Panc1 (cell line): ENCODE results near the gene ARCN1. TPM values are rescaled to one million over a fixed set of nuclear protein-coding genes. Genes with fewer than 3 reads are reported as not detected.

Source experiments
- ATAC-seq: fragments of 200-7000 bp; cut with Tn5 transposase; 2 replicates; pipeline ENCODE4 v1.9.1; 2020; ENCODE audit warnings: mild to moderate bottlenecking, moderate library complexity
- BruUV-seq: library from RNA; stranded (reverse); fragments of 400-500 nt; replicated peaks from 2 replicates; lab custom pipeline; 2021; lab: Mats Ljungman, UMichigan
- CTCF ChIA-PET: fragments of 300-600 bp; sonication (Branson Sonifier 250); formaldehyde crosslinking; loops from one replicate; lab custom pipeline; 2022; ENCODE audit warnings: antibody characterized with exemption; lab: Charles Lee
- POLR2A ChIA-PET: fragments of 300-600 bp; sonication (Branson Sonifier 250); formaldehyde crosslinking; loops from one replicate; lab custom pipeline; 2022; ENCODE audit warnings: antibody characterized with exemption; lab: Charles Lee
- DNase-seq: peaks from one replicate; pipeline ENCODE4 v3.0.0-alpha.2; 2010; ENCODE audit warnings: low read depth, low spot score
- H3K27ac ChIP-seq: 2 replicates; pipeline ENCODE4 v1.5.1; 2011; ENCODE audit warnings: mild to moderate bottlenecking, low read length, inconsistent platforms
- H3K27me3 ChIP-seq: fragments of 200-500 bp; sonication (Bioruptor generic); 2 replicates; pipeline ENCODE4 v1.6.0; 2014; ENCODE audit warnings: low read length, inconsistent platforms; ENCODE audit not compliant: control insufficient read depth, insufficient read depth
- H3K36me3 ChIP-seq: fragments of 200-500 bp; sonication (Bioruptor generic); 2 replicates; pipeline ENCODE4 v1.5.1; 2014; ENCODE audit warnings: inconsistent platforms, mild to moderate bottlenecking, low read length, moderate library complexity; ENCODE audit not compliant: control insufficient read depth, insufficient read depth
- H3K4me1 ChIP-seq: 2 replicates; pipeline ENCODE4 v1.5.1; 2011; ENCODE audit warnings: inconsistent platforms, mild to moderate bottlenecking, low read length, moderate library complexity; ENCODE audit not compliant: control insufficient read depth, insufficient read depth
- H3K4me3 ChIP-seq, 2 experiments: 2 replicates each; pipeline ENCODE4 v1.5.1; 2011 to 2012; ENCODE audit warnings: low read depth in 2 of 2, low read length in 2 of 2, mild to moderate bottlenecking in 2 of 2, inconsistent platforms in 1 of 2, moderate library complexity in 1 of 2
- H3K9me3 ChIP-seq: fragments of 200-500 bp; sonication (Bioruptor generic); 2 replicates; pipeline ENCODE4 v1.5.1; 2014; ENCODE audit warnings: low read depth, mild to moderate bottlenecking, inconsistent platforms, low read length, moderate library complexity; ENCODE audit not compliant: control insufficient read depth, insufficient read depth
- CTCF ChIP-seq: fragments of 450-650 bp; IDR thresholded peaks from 2 replicates; pipeline ENCODE4 v1.5.1; 2017; ENCODE audit warnings: mild to moderate bottlenecking
- POLR2AphosphoS5 ChIP-seq: IDR thresholded peaks from 2 replicates; pipeline ENCODE4 v1.6.1; 2012; ENCODE audit warnings: mild to moderate bottlenecking, low read depth, low read length, moderate library complexity
- REST ChIP-seq, 2 experiments: IDR thresholded peaks; 2 replicates each; pipeline ENCODE4 v1.6.1; 2011 to 2012; ENCODE audit warnings: low read depth in 2 of 2, control low read depth in 1 of 2, low read length in 1 of 2, mild to moderate bottlenecking in 1 of 2, moderate library complexity in 1 of 2; ENCODE audit not compliant: insufficient read depth in 1 of 2
- SIN3A ChIP-seq: IDR thresholded peaks from 2 replicates; pipeline ENCODE4 v1.6.1; 2012; ENCODE audit warnings: low read depth, mild to moderate bottlenecking, low read length, moderate library complexity, borderline replicate concordance; ENCODE audit not compliant: insufficient read depth
- TCF7L2 ChIP-seq: IDR thresholded peaks from 2 replicates; pipeline ENCODE4 v1.6.1; 2011; ENCODE audit warnings: mild to moderate bottlenecking, low read depth, low read length, inconsistent platforms
- in situ Hi-C: cut with HindIII; loops from 2 replicates; pipeline ENCODE4 v1.10.0; 2016; ENCODE audit warnings: low sequenced_read_pairs, low pct_unique_long_range_greater_than_20kb
- intact Hi-C: fragments of 100-400 bp; cut with micrococcal nuclease; formaldehyde crosslinking; loops from one replicate; pipeline ENCODE4 v1.10.0; 2022; ENCODE audit not compliant: unreplicated experiment
- total RNA-seq: library from RNA; stranded (reverse); gene quantifications from one replicate; pipeline ENCODE4 v1.2.1, GENCODE V29; 2021; ENCODE audit not compliant: unreplicated experiment

The ARCN1 gene
- total RNA-seq, 1 experiment from 2014 or later: 197 TPM

GRCh38 chr11:118640332-118641154 is 68.3 kb downstream of the ARCN1 start:
- no peak overlapping the region for H3K27ac ChIP-seq
- no peaks in the 10 kb centered on the region for H3K4me1 ChIP-seq
- no TSS peak for BruUV-seq
- in situ Hi-C loops: no loop called here
- ATAC-seq (peak; percentile 51; the same call in 1 of the 2 replicates), DNase-seq (no peak)
- TF ChIP-seq POLR2AphosphoS5: no peak
- TF ChIP-seq TCF7L2: no peak
- TF ChIP-seq REST (IDR thresholded peaks at IDR 0.05; ENCODE audit: insufficient read depth in 1 of 2, low read depth in 2 of 2, low read length in 1 of 2): no peak
- no peak for TF ChIP-seq CTCF
- TF ChIP-seq SIN3A: no peak
- no peaks in the 10 kb centered on the region for H3K27me3 ChIP-seq
- CTCF ChIA-PET: interaction anchor here (0.6 kb wide), 1 partner anchor 27 kb away, joined by 3 read pairs; no protein-coding TSS in a partner anchor
- intact Hi-C loops: no loop called here
- H3K9me3 ChIP-seq: no peaks in the 10 kb centered on the region
- POLR2A ChIA-PET: interaction anchor here (0.6 kb wide), 1 partner anchor 27 kb away, joined by 17 read pairs; no protein-coding TSS in a partner anchor
- H3K36me3 ChIP-seq: peaks cover 5% of the 10 kb centered on the region; the same call in 1 of the 2 replicates
- H3K4me3 ChIP-seq: no peak overlapping the region

- DNase-seq (no peak), ATAC-seq (no peak)
- Histone ChIP-seq H3K27ac (no peak overlapping the region), H3K36me3 (peaks cover 2% of the 10 kb centered on the region; the same call in 1 of the 2 replicates), H3K4me3 (no peak overlapping the region), H3K4me1 (no peaks in the 10 kb centered on the region), H3K9me3 (no peaks in the 10 kb centered on the region), H3K27me3 (no peaks in the 10 kb centered on the region)
- TF ChIP-seq CTCF (no peak), POLR2AphosphoS5 (no peak), REST (IDR thresholded peaks at IDR 0.05; ENCODE audit: insufficient read depth in 1 of 2, low read depth in 2 of 2, low read length in 1 of 2) (no peak), TCF7L2 (no peak), SIN3A (no peak)
- in situ Hi-C loops: no loop called here
- intact Hi-C loops: no loop called here
- no TSS peak for BruUV-seq
- ChIA-PET CTCF (interaction anchor here (0.6 kb wide), 1 partner anchor 14 kb away, joined by 4 read pairs; no protein-coding TSS in a partner anchor), POLR2A (no interaction called here)
Measured at GRCh38 chr11:118641397-118642019, 69.3 kb downstream of the ARCN1 start.
